HUES6 (cell line): ENCODE measurements around the gene PHOSPHO1.
"Not testable (repeated sequence)": the region's sequence is repeated elsewhere in the genome, so short reads cannot be mapped to it uniquely, and the experiment has no call there.

ENCODE experiments used
- H3K27ac ChIP-seq: 2 replicates; pipeline ENCODE4 v1.7.0; 2013; ENCODE audit warnings: low read depth, mild to moderate bottlenecking, low read length, inconsistent platforms
- H3K27me3 ChIP-seq: 2 replicates; pipeline ENCODE4 v1.6.1; 2013; ENCODE audit warnings: low read length; ENCODE audit not compliant: control insufficient read depth, insufficient read depth
- H3K36me3 ChIP-seq: 2 replicates; pipeline ENCODE4 v1.6.1; 2013; ENCODE audit warnings: low read length; ENCODE audit not compliant: control insufficient read depth, insufficient read depth
- H3K4me1 ChIP-seq: 2 replicates; pipeline ENCODE4 v1.6.1; 2013; ENCODE audit warnings: low read length; ENCODE audit not compliant: control insufficient read depth, insufficient read depth
- H3K4me3 ChIP-seq: 2 replicates; pipeline ENCODE4 v1.5.1; 2013; ENCODE audit warnings: low read depth, low read length
- H3K9ac ChIP-seq: one replicate; pipeline ENCODE4 v1.6.1; 2013; ENCODE audit warnings: mild to moderate bottlenecking, low read length
- H3K9me3 ChIP-seq: 2 replicates; pipeline ENCODE4 v1.6.1; 2013; ENCODE audit warnings: low read depth, low read length; ENCODE audit not compliant: control insufficient read depth, insufficient read depth

Gene PHOSPHO1

GRCh38 chr17:49190932-49191331 lies 39.7 kb downstream of the PHOSPHO1 start:
- no peaks in the 10 kb centered on the region for H3K9me3 ChIP-seq
- H3K36me3 ChIP-seq = no peaks in the 10 kb centered on the region
- H3K4me1 ChIP-seq = no peaks in the 10 kb centered on the region
- no peak overlapping the region for H3K9ac ChIP-seq
- no peak overlapping the region for H3K4me3 ChIP-seq
- no peaks in the 10 kb centered on the region for H3K27me3 ChIP-seq
- no peak overlapping the region for H3K27ac ChIP-seq

GRCh38 chr17:49187301-49187700 lies 43.3 kb downstream of the PHOSPHO1 start:
- Histone ChIP-seq H3K4me3 (no peak overlapping the region), H3K27ac (no peak overlapping the region), H3K9me3 (peaks cover 21% of the 10 kb centered on the region), H3K9ac (no peak overlapping the region), H3K27me3 (no peaks in the 10 kb centered on the region), H3K36me3 (no peaks in the 10 kb centered on the region), H3K4me1 (no peaks in the 10 kb centered on the region)

GRCh38 chr17:49185381-49185780 lies 45.2 kb downstream of the PHOSPHO1 start:
- not testable (repeated sequence) for H3K27me3 ChIP-seq, H3K9ac ChIP-seq, H3K36me3 ChIP-seq, H3K4me1 ChIP-seq, H3K27ac ChIP-seq, H3K4me3 ChIP-seq
- peaks cover 21% of the 10 kb centered on the region for H3K9me3 ChIP-seq

- H3K36me3 ChIP-seq, H3K27me3 ChIP-seq, H3K4me1 ChIP-seq, H3K27ac ChIP-seq, H3K9ac ChIP-seq, H3K4me3 ChIP-seq: not testable (repeated sequence)
- peaks cover 21% of the 10 kb centered on the region for H3K9me3 ChIP-seq
These were observed 46.1 kb downstream of the PHOSPHO1 start for GRCh38 chr17:49184522-49184921.

- Histone ChIP-seq H3K36me3 (no peaks in the 10 kb centered on the region), H3K27ac (no peak overlapping the region), H3K4me1 (no peaks in the 10 kb centered on the region), H3K9me3 (peaks cover 21% of the 10 kb centered on the region), H3K27me3 (no peaks in the 10 kb centered on the region), H3K4me3 (no peak overlapping the region), H3K9ac (no peak overlapping the region)
These were observed 46.8 kb downstream of the PHOSPHO1 start for GRCh38 chr17:49183801-49184200.

- Histone ChIP-seq H3K27me3 (no peaks in the 10 kb centered on the region), H3K27ac (no peak overlapping the region), H3K9me3 (peaks cover 21% of the 10 kb centered on the region), H3K36me3 (no peaks in the 10 kb centered on the region), H3K9ac (no peak overlapping the region), H3K4me1 (no peaks in the 10 kb centered on the region), H3K4me3 (no peak overlapping the region)
These were observed 47.2 kb downstream of the PHOSPHO1 start for GRCh38 chr17:49183341-49183740.

- H3K36me3 ChIP-seq = no peaks in the 10 kb centered on the region
- peaks cover 34% of the 10 kb centered on the region for H3K9me3 ChIP-seq
- H3K4me3 ChIP-seq = no peak overlapping the region
- H3K27me3 ChIP-seq = no peaks in the 10 kb centered on the region
- no peaks in the 10 kb centered on the region for H3K4me1 ChIP-seq
- no peak overlapping the region for H3K27ac ChIP-seq
- H3K9ac ChIP-seq = no peak overlapping the region
These were observed 49.5 kb downstream of the PHOSPHO1 start for GRCh38 chr17:49180998-49181635.

GRCh38 chr17:49180303-49180702 lies 50.3 kb downstream of the PHOSPHO1 start:
- Histone ChIP-seq H3K27ac (no peak overlapping the region), H3K4me1 (no peaks in the 10 kb centered on the region), H3K36me3 (no peaks in the 10 kb centered on the region), H3K9ac (no peak overlapping the region), H3K4me3 (no peak overlapping the region), H3K27me3 (no peaks in the 10 kb centered on the region), H3K9me3 (peaks cover 36% of the 10 kb centered on the region)

GRCh38 chr17:49175978-49176377 lies 54.6 kb downstream of the PHOSPHO1 start:
- not testable (repeated sequence) for H3K9ac ChIP-seq, H3K36me3 ChIP-seq, H3K4me1 ChIP-seq, H3K27me3 ChIP-seq, H3K4me3 ChIP-seq, H3K27ac ChIP-seq
- H3K9me3 ChIP-seq = peaks cover 35% of the 10 kb centered on the region
